AG09309 (cell line): ENCODE measurements around the gene TLX2.
A peak's percentile ranks its signal among the peaks of the same experiment; 100 is the strongest.

Experiments used
- DNase-seq: peaks from one replicate; pipeline ENCODE4 v3.0.0-alpha.2; 2010; ENCODE audit warnings: low read depth
- H3K4me3 ChIP-seq: 2 replicates; pipeline ENCODE4 v1.5.1; 2011; ENCODE audit warnings: mild to moderate bottlenecking, low read depth, low read length, moderate library complexity; ENCODE audit not compliant: control insufficient read depth
- CTCF ChIP-seq: IDR thresholded peaks from 2 replicates; pipeline ENCODE4 v1.5.1; 2011; ENCODE audit warnings: mild to moderate bottlenecking, low read depth, low read length, inconsistent platforms; ENCODE audit not compliant: insufficient read depth, control insufficient read depth; ENCODE audit errors: missing control alignments

The TLX2 gene

GRCh38 chr2:74505448-74506246 is 8.6 kb upstream of the TLX2 start:
- no peak for DNase-seq
- TF ChIP-seq CTCF, result no peak
- H3K4me3 ChIP-seq, result peak overlapping the region; percentile 26

- TF ChIP-seq CTCF, result peak; percentile 53
- H3K4me3 ChIP-seq, result peak within 1 kb of the TSS; percentile 84
- DNase-seq, result peak; percentile 93
These were observed 6.9 kb upstream of the TLX2 start, which contains the start of gene PCGF1 for GRCh38 chr2:74507145-74507925. Gene PCGF1 (minus strand): TSS chr2:74507695. CDS start chr2:74507668, 27 bp downstream.

- H3K4me3 ChIP-seq, result peak overlapping the region; percentile 84
- no peak for DNase-seq
- no peak for TF ChIP-seq CTCF
These were observed 6.2 kb upstream of the TLX2 start for GRCh38 chr2:74507926-74508520.

- TF ChIP-seq CTCF, result no peak
- H3K4me3 ChIP-seq, result no peak overlapping the region
- DNase-seq, result no peak
These were observed 4.0 kb upstream of the TLX2 start for GRCh38 chr2:74510272-74510671.

GRCh38 chr2:74511104-74511989 is 2.9 kb upstream of the TLX2 start:
- no peak for DNase-seq
- no peak for TF ChIP-seq CTCF
- H3K4me3 ChIP-seq, result no peak overlapping the region

GRCh38 chr2:74512744-74513604 is 1.3 kb upstream of the TLX2 start:
- no peak overlapping the region for H3K4me3 ChIP-seq
- TF ChIP-seq CTCF, result no peak
- no peak for DNase-seq
